ENCODE data around the gene ANO9. TPM values are rescaled to one million over a fixed set of nuclear protein-coding genes. Genes with fewer than 3 reads are reported as not detected.

The ANO9 gene
- total and polyA plus RNA-seq, 9 donors = 0.12 to 11.4 (median 0.77) TPM

- peak overlapping the region; percentile 52 to 73 for H3K27ac ChIP-seq
- peak in 1 of 5 donors; percentile 70 for DNase-seq
- H3K27me3 ChIP-seq = no peaks in the 10 kb centered on the region
- H3K4me1 ChIP-seq (ENCODE audit: insufficient read depth) = peaks cover 5% of the 10 kb centered on the region
- intact Hi-C loops (cut with DNase I) = no loop called here
- H3K36me3 ChIP-seq = no peaks in the 10 kb centered on the region
- TF ChIP-seq POLR2A (IDR thresholded peaks at IDR 0.05) (no peak), EP300 (IDR thresholded peaks at IDR 0.05) (no peak), CTCF (IDR thresholded peaks at IDR 0.05) (no peak)
- H3K4me3 ChIP-seq = peak overlapping the region; percentile 32
- whole genome bisulfite sequencing, 3 donors = 15 to 35% (median 28%) methylated on average over 25 to 42 of the region's 42 CpGs
- no peaks in the 10 kb centered on the region for H3K9me3 ChIP-seq
These were observed 71.5 kb downstream of the ANO9 start for GRCh38 chr11:370070-370941.

- H3K4me1 ChIP-seq (ENCODE audit: insufficient read depth) = peaks cover 5% of the 10 kb centered on the region
- no peak for TF ChIP-seq POLR2A (IDR thresholded peaks at IDR 0.05)
- WGBS, 3 donors = 0 to 1% (median 0%) methylated on average over 8 to 104 of the region's 118 CpGs
- intact Hi-C loops (cut with DNase I) = loop anchor here in 3 of 4 donors (5.0 to 10.0 kb wide), 2 partner anchors 77 to 165 kb away; partner anchors contain the start of genes BET1L (in 3 of the 3) and RIC8A (in 3 of the 3)
- DNase-seq = peak; percentile 57 to 74 (median 72)
- H3K27ac ChIP-seq = peak within 1 kb of the TSS; percentile 52 to 73
- no peaks in the 10 kb centered on the region for H3K36me3 ChIP-seq
- H3K9me3 ChIP-seq = no peaks in the 10 kb centered on the region
- peak within 1 kb of the TSS; percentile 36 for H3K4me3 ChIP-seq
- H3K27me3 ChIP-seq = no peaks in the 10 kb centered on the region
These were observed 72.3 kb downstream of the ANO9 start, which contains the start of gene B4GALNT4 for GRCh38 chr11:369336-370018. TSS of gene B4GALNT4 (plus strand) at chr11:369499. CDS start at chr11:369804, 305 bp downstream.

- intact Hi-C loops (cut with DNase I) = loop anchor here in 3 of 4 donors (5.0 to 10.0 kb wide), 2 partner anchors 76 to 164 kb away; partner anchors contain the start of genes BET1L (in 3 of the 3) and RIC8A (in 3 of the 3)
- peaks cover 5% of the 10 kb centered on the region for H3K4me1 ChIP-seq (ENCODE audit: insufficient read depth)
- no peaks in the 10 kb centered on the region for H3K36me3 ChIP-seq
- no peaks in the 10 kb centered on the region for H3K27me3 ChIP-seq
- no peak overlapping the region for H3K27ac ChIP-seq
- H3K4me3 ChIP-seq = peak overlapping the region; percentile 36
- H3K9me3 ChIP-seq = no peaks in the 10 kb centered on the region
- 2 to 8% (median 4%) methylated on average over 21 to 60 of the region's 61 CpGs for WGBS, 3 donors
- peak in 2 of 5 donors; percentile 65 for DNase-seq
- TF ChIP-seq EP300 (IDR thresholded peaks at IDR 0.05) (no peak), POLR2A (IDR thresholded peaks at IDR 0.05) (no peak), CTCF (IDR thresholded peaks at IDR 0.05) (no peak)
These were observed 73.1 kb downstream of the ANO9 start for GRCh38 chr11:368414-369335.

GRCh38 chr11:367956-368413 is 73.8 kb downstream of the ANO9 start:
- H3K27ac ChIP-seq = no peak overlapping the region
- no peaks in the 10 kb centered on the region for H3K27me3 ChIP-seq
- H3K4me3 ChIP-seq = no peak overlapping the region
- no peaks in the 10 kb centered on the region for H3K9me3 ChIP-seq
- H3K36me3 ChIP-seq = no peaks in the 10 kb centered on the region
- intact Hi-C loops (cut with DNase I) = loop anchor here in 3 of 4 donors (5.0 to 10.0 kb wide), 2 partner anchors 76 to 163 kb away; partner anchors contain the start of genes BET1L (in 3 of the 3) and RIC8A (in 3 of the 3)
- peaks cover 5% of the 10 kb centered on the region for H3K4me1 ChIP-seq (ENCODE audit: insufficient read depth)
- no peak for DNase-seq
- TF ChIP-seq EP300 (IDR thresholded peaks at IDR 0.05) = no peak
- 5 to 15% (median 11%) methylated on average over 7 of the region's 7 CpGs for WGBS, 3 donors

Small RNA genes lying within 50 kb of the gene (small RNA-seq; reads per million reads assigned to genes)
- gene RN7SL838P = not detected

Other genes with a start within 250 kb of the ANO9 start
- not detected for gene SCGB1C1, start 248.9 kb downstream of the ANO9 start, total RNA-seq
- gene SCGB1C1, start 248.9 kb downstream of the ANO9 start, polyA plus RNA-seq = not detected
- gene BET1L, start 234.6 kb downstream of the ANO9 start, total RNA-seq = 10 to 100 TPM; 24.6 to 76.6 (median 65.5) TPM
- 10 to 100 TPM; 38.9 to 51.6 TPM for gene BET1L, start 234.6 kb downstream of the ANO9 start, polyA plus RNA-seq
- 100 to 1,000 TPM in 1 of 7 donors, 10 to 100 TPM in 6; 53.4 to 119 (median 87.4) TPM for gene RIC8A, start 234.3 kb downstream of the ANO9 start, total RNA-seq
- gene RIC8A, start 234.3 kb downstream of the ANO9 start, polyA plus RNA-seq = 10 to 100 TPM; 33.6 to 56.4 TPM
- gene SIRT3, start 205.7 kb downstream of the ANO9 start, total RNA-seq = 10 to 100 TPM; 11.1 to 24.4 (median 22.7) TPM
- 10 to 100 TPM; 17.4 to 21.5 TPM for gene SIRT3, start 205.7 kb downstream of the ANO9 start, polyA plus RNA-seq
- gene PSMD13, start 205.0 kb downstream of the ANO9 start, total RNA-seq = 10 to 100 TPM; 66.2 to 80.1 (median 75.8) TPM
- 10 to 100 TPM; 74.9 to 88.9 TPM for gene PSMD13, start 205.0 kb downstream of the ANO9 start, polyA plus RNA-seq
- 1 to 10 TPM in 1 of 7 donors, under 1 TPM in 4, not detected in 2; 0.15 to 1.1 (median 0.20) TPM for gene NLRP6, start 163.6 kb downstream of the ANO9 start, total RNA-seq
- gene NLRP6, start 163.6 kb downstream of the ANO9 start, polyA plus RNA-seq = under 1 TPM in 1 of 2 donors, not detected in 1; 0.02 TPM
- 10 to 100 TPM in 4 of 7 donors, 1 to 10 TPM in 3; 3.3 to 21.3 (median 10.6) TPM for gene PGGHG, start 152.9 kb downstream of the ANO9 start, total RNA-seq
- 1 to 10 TPM in 1 of 2 donors, under 1 TPM in 1; 0.25 to 6.1 TPM for gene PGGHG, start 152.9 kb downstream of the ANO9 start, polyA plus RNA-seq
- gene IFITM5, start 142.5 kb downstream of the ANO9 start, total RNA-seq = not detected
- gene IFITM5, start 142.5 kb downstream of the ANO9 start, polyA plus RNA-seq = not detected
- gene IFITM2, start 134.2 kb downstream of the ANO9 start, total RNA-seq = 1,000 to 10,000 TPM in 1 of 7 donors, 100 to 1,000 TPM in 6; 207 to 1,149 (median 546) TPM
- gene IFITM2, start 134.2 kb downstream of the ANO9 start, polyA plus RNA-seq = 100 to 1,000 TPM; 306 to 616 TPM
- 100 to 1,000 TPM; 317 to 760 (median 496) TPM for gene IFITM1, start 128.0 kb downstream of the ANO9 start, total RNA-seq
- gene IFITM1, start 128.0 kb downstream of the ANO9 start, polyA plus RNA-seq = 100 to 1,000 TPM; 211 to 748 TPM
- gene IFITM3, start 121.2 kb downstream of the ANO9 start, total RNA-seq = 1,000 to 10,000 TPM in 2 of 7 donors, 100 to 1,000 TPM in 5; 150 to 1,394 (median 665) TPM
- 1,000 to 10,000 TPM in 1 of 2 donors, 100 to 1,000 TPM in 1; 506 to 1,096 TPM for gene IFITM3, start 121.2 kb downstream of the ANO9 start, polyA plus RNA-seq
- gene B4GALNT4, start 72.5 kb downstream of the ANO9 start, total RNA-seq = 10 to 100 TPM; 14.7 to 90.3 (median 52.5) TPM
- 10 to 100 TPM in 1 of 2 donors, 1 to 10 TPM in 1; 1.3 to 58.1 TPM for gene B4GALNT4, start 72.5 kb downstream of the ANO9 start, polyA plus RNA-seq
- 10 to 100 TPM in 1 of 7 donors, 1 to 10 TPM in 4, under 1 TPM in 2; 0.30 to 56.8 (median 3.4) TPM for gene PKP3, start 47.8 kb downstream of the ANO9 start, total RNA-seq
- under 1 TPM in 1 of 2 donors, not detected in 1; 0.21 TPM for gene PKP3, start 47.8 kb downstream of the ANO9 start, polyA plus RNA-seq
- 10 to 100 TPM; 15.0 to 52.6 (median 27.5) TPM for gene SIGIRR, start 27.0 kb downstream of the ANO9 start, total RNA-seq
- gene SIGIRR, start 27.0 kb downstream of the ANO9 start, polyA plus RNA-seq = 10 to 100 TPM in 1 of 2 donors, 1 to 10 TPM in 1; 1.5 to 39.5 TPM
- gene PTDSS2, start 8.3 kb upstream of the ANO9 start, total RNA-seq = 10 to 100 TPM; 34.4 to 56.5 (median 42.7) TPM
- gene PTDSS2, start 8.3 kb upstream of the ANO9 start, polyA plus RNA-seq = 10 to 100 TPM; 17.1 to 38.6 TPM
- 100 to 1,000 TPM; 105 to 233 (median 169) TPM for gene RNH1, start 65.2 kb upstream of the ANO9 start, total RNA-seq
- gene RNH1, start 65.2 kb upstream of the ANO9 start, polyA plus RNA-seq = 100 to 1,000 TPM in 1 of 2 donors, 10 to 100 TPM in 1; 17.4 to 147 TPM
- 10 to 100 TPM; 21.3 to 49.6 (median 36.3) TPM for gene HRAS, start 93.6 kb upstream of the ANO9 start, total RNA-seq
- 10 to 100 TPM in 1 of 2 donors, 1 to 10 TPM in 1; 4.3 to 38.0 TPM for gene HRAS, start 93.6 kb upstream of the ANO9 start, polyA plus RNA-seq
- 1 to 10 TPM in 6 of 7 donors, under 1 TPM in 1; 0.60 to 6.2 (median 2.0) TPM for gene LRRC56, start 95.5 kb upstream of the ANO9 start, total RNA-seq
- 1 to 10 TPM in 1 of 2 donors, not detected in 1; 2.1 TPM for gene LRRC56, start 95.5 kb upstream of the ANO9 start, polyA plus RNA-seq
- 1 to 10 TPM in 5 of 7 donors, under 1 TPM in 2; 0.70 to 7.6 (median 1.2) TPM for gene LMNTD2, start 118.7 kb upstream of the ANO9 start, total RNA-seq
- gene LMNTD2, start 118.7 kb upstream of the ANO9 start, polyA plus RNA-seq = 1 to 10 TPM in 1 of 2 donors, not detected in 1; 1.1 TPM
- 100 to 1,000 TPM in 1 of 7 donors, 10 to 100 TPM in 2, 1 to 10 TPM in 4; 4.7 to 163 (median 9.5) TPM for gene RASSF7, start 119.0 kb upstream of the ANO9 start, total RNA-seq
- gene RASSF7, start 119.0 kb upstream of the ANO9 start, polyA plus RNA-seq = 1 to 10 TPM in 1 of 2 donors, not detected in 1; 7.4 TPM
- 10 to 100 TPM; 15.5 to 34.2 (median 31.0) TPM for gene PHRF1, start 134.5 kb upstream of the ANO9 start, total RNA-seq
- 10 to 100 TPM in 1 of 2 donors, 1 to 10 TPM in 1; 3.8 to 21.3 TPM for gene PHRF1, start 134.5 kb upstream of the ANO9 start, polyA plus RNA-seq
- 10 to 100 TPM in 6 of 7 donors, 1 to 10 TPM in 1; 8.2 to 59.1 (median 17.1) TPM for gene IRF7, start 173.9 kb upstream of the ANO9 start, total RNA-seq
- gene IRF7, start 173.9 kb upstream of the ANO9 start, polyA plus RNA-seq = 10 to 100 TPM in 1 of 2 donors, under 1 TPM in 1; 0.28 to 22.8 TPM
- 1 to 10 TPM in 1 of 7 donors, under 1 TPM in 2, not detected in 4; 0.20 to 2.3 (median 0.22) TPM for gene CDHR5, start 182.9 kb upstream of the ANO9 start, total RNA-seq
- gene CDHR5, start 182.9 kb upstream of the ANO9 start, polyA plus RNA-seq = under 1 TPM in 1 of 2 donors, not detected in 1; 0.07 TPM
- gene SCT, start 185.2 kb upstream of the ANO9 start, total RNA-seq = not detected
- gene SCT, start 185.2 kb upstream of the ANO9 start, polyA plus RNA-seq = under 1 TPM in 1 of 2 donors, not detected in 1; 0.68 TPM
- gene DRD4, start 195.3 kb upstream of the ANO9 start, total RNA-seq = 1 to 10 TPM in 5 of 7 donors, under 1 TPM in 2; 0.57 to 3.3 (median 1.7) TPM
- gene DRD4, start 195.3 kb upstream of the ANO9 start, polyA plus RNA-seq = under 1 TPM in 1 of 2 donors, not detected in 1; 0.63 TPM